ENCODE data around the gene MTARC2.

Gene MTARC2

DNA sequence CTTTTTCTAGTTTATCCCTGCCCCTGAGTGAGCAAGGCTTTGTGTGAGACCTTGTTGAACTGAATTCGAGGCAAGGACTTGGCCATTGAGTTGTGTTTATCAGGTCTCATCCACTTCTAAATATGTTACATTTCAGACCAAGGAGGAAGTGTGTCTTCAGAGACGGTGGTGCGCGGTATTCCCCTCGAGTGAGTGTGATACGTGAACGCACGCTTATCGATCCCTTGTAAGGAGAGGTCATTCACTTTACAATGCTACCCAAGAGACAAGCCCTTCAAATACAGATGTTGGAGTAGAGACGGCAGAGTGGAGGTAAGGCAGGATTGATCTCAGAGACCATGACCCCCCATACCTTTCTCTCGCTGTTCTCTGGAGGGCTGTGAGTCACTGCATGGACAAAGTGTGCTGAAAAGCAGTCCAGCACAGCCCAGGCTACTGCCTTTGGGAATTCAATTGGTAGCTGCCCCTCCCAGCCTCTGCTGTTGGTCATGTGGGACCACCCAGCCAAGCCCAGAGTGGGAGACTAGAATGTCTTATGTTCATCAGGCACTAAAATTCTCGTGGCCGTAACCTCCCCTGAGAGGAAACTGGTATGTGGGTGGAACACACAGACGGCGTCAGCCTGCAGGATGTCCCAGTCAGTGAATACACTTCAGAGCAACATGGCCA is 22.3 kb downstream of the MTARC2 start:
- no peak for DNase-seq

- DNase-seq, result no peak
Measured at GRCh38 chr1:220772846-220773245, 24.7 kb downstream of the MTARC2 start.

GRCh38 chr1:220775240-220775853 is 27.2 kb downstream of the MTARC2 start:
- DNase-seq, result peak; percentile 24

- no peak for DNase-seq
Measured at GRCh38 chr1:220776254-220776653, 28.1 kb downstream of the MTARC2 start.

- DNase-seq, result peak; percentile 53
Measured at GRCh38 chr1:220776720-220777326, 28.7 kb downstream of the MTARC2 start.

DNA sequence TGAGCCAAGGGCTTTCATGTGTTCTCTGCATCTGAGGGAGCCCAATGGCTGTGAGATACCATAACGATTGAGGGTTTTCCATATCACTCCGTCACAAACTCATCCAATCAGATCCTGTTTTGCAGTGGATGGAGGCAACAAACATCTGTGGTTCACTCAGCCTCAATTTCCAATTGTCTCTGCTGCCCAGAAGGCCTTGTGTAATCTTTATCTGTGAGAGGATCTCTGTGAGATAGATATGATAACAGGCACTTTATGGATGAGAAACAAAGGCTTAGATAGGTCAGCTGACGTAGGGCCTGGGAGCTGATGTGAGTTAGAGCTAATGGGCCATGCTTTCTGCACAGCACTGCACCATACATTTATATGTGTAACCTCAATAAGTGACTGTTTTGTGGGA is 35.3 kb downstream of the MTARC2 start:
- no peak for DNase-seq

DNA sequence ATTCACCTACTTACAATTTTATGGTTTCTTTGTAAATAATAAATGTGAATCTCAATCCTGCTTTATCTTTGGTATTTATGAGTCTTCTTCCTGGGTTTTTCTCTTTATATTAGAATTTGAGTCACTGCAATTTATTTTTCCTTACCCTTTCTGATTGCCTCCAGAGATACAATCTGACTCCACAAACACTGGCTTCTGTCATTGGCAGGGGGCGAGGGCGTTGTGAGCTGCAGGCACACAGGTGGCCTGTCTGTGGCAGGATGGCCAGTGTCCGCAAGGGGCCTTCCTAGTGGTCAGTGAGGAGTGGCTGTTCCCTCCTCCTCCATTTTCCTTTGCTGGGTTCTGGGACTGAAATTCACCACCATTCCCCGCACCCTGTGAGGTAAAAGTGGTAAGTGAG is 36.6 kb downstream of the MTARC2 start:
- DNase-seq, result no peak

DNA sequence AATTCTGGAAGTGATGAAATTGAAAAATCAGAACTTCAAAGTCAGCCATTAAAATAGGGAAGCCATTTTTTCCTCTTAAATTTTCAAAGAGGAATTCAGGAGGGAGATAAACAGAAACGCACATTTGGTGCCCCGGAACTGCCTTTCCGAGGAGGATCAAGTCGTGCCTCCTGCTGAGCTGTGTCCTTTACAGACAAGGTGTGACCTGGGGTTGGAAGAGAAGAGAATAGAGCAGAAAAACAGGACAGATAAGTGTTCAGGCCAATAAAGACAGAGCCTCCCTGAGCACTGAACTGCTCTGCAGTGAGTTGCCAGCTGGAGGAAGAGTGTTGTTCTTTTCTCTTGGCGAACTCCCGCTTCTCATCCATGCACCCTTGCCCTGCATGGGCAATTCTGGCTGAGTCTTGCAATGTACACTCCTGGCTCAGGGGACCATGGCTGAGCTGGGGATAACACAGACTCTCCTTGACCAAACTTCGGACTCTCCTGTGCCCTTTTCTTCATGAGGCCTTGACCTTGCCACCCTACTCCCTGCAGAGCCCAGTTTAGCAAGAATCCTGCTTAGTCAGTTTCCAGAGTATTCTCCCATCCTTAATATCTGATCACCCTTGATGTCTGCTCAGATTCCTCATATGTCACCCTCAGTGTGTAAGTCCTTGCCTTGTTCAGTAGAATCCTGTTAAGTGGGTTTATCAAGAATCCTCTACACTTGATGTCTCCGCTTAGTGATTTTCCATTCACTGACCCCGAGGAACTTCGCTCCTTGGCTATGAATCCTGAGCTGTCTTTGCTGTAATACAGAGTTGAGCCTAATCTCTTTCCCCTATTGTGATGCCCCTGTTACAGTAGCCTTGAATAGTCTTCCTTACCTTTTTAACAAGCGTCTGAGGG is 37.3 kb downstream of the MTARC2 start:
- DNase-seq, result no peak

- DNase-seq, result no peak
Measured at GRCh38 chr1:220786057-220786336, 37.9 kb downstream of the MTARC2 start.

DNA sequence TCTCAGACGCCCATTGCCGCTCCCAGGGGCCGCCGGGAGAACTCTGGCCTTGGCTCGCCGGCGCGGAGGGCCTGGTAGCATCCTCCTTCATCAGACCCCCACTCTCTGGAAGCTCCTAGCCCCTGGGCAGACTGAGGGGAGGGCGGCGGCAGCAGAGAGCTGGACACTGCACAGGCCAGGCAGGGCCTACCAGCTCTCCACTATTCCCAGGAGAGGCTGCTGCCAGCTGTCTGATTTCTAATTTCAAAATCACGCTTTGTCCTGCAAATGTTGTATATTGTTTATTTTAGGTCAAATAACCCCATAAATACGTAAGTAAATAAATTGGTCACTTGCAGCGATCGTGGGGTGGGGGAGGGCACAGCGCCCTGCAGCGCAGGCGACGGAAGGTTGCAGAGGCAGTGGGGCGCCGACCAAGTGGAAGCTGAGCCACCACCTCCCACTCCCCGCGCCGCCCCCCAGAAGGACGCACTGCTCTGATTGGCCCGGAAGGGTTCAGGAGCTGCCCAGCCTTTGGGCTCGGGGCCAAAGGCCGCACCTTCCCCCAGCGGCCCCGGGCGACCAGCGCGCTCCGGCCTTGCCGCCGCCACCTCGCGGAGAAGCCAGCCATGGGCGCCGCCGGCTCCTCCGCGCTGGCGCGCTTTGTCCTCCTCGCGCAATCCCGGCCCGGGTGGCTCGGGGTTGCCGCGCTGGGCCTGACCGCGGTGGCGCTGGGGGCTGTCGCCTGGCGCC is 38.4 kb downstream of the MTARC2 start, which contains the start of gene MTARC1:
Gene MTARC1 (plus strand): TSS at position 577 of the 732 bp plus-strand sequence. CDS start 32 bp downstream, at position 609.
- no peak for DNase-seq

DNA sequence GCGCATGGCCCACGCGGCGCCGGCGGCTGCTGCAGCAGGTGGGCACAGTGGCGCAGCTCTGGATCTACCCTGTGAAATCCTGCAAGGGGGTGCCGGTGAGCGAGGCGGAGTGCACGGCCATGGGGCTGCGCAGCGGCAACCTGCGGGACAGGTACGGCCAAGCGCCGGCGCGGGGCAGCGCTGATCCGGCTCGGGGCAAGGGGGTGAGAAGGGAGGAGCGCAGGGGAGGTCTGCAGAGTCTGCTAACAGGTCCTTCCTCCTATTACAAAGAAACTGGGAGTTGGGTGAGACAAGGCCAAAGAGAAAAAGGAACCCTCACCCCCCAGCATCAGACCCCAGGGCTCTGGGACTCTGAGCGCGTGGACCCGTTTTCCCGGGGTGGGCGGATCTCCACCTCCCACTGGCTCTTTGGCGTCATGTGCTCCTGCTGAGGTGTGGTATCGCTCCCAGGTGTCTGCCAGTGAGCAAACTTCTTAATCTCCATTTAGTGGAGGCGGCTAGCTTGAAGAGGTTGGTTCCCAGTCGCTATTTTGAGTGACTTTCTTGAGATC is 39.0 kb downstream of the MTARC2 start:
- no peak for DNase-seq

DNA sequence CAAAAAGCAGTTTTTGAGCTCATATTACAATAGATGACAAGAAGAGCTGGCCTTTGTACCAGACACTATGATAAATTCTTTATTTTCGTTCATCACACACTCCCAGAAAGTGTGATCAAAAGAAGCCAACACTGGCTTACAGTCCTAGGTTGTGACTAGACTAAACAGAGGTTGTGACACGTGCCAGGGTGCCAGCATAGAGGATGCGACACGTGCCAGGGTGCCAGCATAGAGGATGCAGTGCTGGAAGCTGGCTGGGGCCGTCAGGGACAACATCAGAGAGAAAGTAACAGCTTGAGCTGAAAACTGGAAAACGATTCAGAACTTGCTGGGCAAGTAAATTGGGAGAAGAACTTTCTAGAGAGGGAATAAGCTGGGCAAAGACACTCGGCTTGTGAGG is 40.8 kb downstream of the MTARC2 start:
- DNase-seq, result no peak

GRCh38 chr1:220789532-220790147 is 41.5 kb downstream of the MTARC2 start:
- no peak for DNase-seq

DNA sequence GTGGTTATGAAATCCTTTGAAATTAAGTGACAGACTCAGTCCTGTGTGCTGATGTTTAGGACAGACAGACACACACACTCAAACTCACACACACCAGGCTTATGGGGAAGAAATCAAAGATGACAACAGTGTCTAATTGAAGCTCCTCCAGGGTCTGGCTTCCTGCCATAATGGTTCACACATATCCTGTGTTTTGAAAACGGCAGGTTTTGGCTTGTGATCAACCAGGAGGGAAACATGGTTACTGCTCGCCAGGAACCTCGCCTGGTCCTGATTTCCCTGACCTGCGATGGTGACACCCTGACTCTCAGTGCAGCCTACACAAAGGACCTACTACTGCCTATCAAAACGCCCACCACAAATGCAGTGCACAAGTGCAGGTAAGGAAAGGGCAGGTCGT is 43.2 kb downstream of the MTARC2 start:
- no peak for DNase-seq

- no peak for DNase-seq
Measured at GRCh38 chr1:220791956-220792355, 43.8 kb downstream of the MTARC2 start.

DNA sequence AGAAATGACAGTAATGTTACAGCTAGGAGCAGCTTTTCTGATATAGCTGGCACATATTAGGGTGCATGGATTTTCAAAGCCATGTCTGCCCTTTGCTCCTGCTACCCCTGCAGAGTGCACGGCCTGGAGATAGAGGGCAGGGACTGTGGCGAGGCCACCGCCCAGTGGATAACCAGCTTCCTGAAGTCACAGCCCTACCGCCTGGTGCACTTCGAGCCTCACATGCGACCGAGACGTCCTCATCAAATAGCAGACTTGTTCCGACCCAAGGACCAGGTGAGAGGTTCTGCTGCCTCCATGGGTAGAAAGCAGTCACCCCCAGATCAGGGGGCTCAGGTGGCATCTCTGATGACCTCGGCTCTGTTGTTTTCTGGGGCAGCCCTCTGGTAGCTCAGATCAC is 48.4 kb downstream of the MTARC2 start:
- no peak for DNase-seq

DNA sequence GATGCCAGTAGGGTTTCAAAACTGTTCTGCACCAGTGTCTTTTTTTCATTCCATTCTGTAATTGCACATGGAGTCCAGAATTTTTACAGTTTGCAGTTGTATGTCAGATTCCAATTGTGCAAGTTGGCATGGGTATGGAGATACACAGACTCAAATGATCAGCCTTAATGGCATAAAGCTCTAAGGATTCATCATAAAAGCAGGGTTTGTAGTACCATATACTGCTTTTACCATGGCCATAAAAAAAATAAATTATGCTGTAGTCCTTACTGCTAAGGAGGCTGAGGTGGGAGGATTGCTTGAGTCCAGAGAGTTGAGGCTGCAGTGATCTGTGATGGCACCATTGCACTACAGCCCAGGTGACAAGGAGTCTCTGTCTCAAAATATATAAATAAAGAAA is 48.9 kb downstream of the MTARC2 start:
- DNase-seq, result no peak

DNA sequence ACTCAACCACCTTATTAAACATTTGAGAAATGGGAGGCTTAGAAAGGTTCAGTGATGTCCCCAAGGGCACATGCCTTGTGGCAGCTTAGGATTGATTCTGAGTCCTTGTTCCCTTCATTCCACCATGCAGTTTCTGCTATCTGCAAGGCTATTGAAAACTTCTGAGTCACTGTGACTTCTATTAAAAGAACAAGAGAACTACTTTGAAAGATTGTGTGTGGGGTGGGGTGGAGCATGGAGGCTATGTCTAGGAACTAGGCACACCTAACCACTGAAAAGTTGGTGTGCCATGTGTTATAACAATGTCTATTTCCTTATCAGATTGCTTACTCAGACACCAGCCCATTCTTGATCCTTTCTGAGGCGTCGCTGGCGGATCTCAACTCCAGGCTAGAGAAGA is 49.4 kb downstream of the MTARC2 start:
- no peak for DNase-seq

DNA sequence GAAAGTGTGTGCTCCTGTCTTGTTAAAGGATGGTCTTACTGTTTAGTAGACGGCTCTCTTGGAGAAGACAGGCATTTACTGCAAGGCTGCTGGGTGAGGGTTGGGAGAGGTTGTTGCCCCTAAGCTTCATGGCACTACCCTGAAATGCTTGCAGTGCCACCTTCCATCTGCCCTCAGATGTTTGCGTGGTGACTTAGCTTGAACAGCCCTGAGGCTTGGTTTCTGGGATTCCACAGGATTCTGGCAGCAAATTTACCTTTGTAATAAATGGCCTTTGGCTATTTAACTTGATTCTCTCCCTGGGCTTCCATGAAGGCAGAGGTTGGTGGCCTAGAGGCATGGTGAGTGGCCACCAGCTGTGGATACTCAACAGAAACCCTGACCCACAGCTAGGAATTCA is 50.2 kb downstream of the MTARC2 start:
- no peak for DNase-seq

DNA sequence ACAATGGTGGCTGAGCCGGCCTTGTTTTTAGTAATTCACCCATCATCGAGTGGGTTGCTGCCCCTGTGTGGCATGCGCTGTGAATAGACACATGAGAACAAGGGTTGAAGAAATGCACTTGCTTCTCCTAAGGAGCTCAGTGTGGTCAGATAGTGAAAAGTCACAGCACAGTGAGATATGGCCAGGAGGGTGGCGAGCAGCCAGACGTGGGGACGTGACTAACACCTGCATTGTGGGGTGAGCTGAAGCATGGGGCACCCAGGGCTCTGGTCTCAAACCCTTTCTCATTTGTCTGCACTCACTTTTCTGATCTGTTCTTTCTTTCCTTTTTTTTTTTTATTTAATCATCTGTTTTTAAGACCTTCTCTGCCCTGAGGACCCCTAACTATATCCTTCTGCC is 52.1 kb downstream of the MTARC2 start:
- no peak for DNase-seq

- peak; percentile 13 for DNase-seq
Measured at GRCh38 chr1:220803401-220804201, 55.5 kb downstream of the MTARC2 start.

All from CD4-positive, alpha-beta T cell treated with Interleukin-12 subunit alpha and Interleukin-12 subunit beta, for 1 hour (primary cell).